ENCODE results near the gene TLE3.
A peak's percentile ranks its signal among the peaks of the same experiment; 100 is the strongest.
"Not testable (repeated sequence)": the region's sequence is repeated elsewhere in the genome, so short reads cannot be mapped to it uniquely, and the experiment has no call there.

Gene TLE3

DNA sequence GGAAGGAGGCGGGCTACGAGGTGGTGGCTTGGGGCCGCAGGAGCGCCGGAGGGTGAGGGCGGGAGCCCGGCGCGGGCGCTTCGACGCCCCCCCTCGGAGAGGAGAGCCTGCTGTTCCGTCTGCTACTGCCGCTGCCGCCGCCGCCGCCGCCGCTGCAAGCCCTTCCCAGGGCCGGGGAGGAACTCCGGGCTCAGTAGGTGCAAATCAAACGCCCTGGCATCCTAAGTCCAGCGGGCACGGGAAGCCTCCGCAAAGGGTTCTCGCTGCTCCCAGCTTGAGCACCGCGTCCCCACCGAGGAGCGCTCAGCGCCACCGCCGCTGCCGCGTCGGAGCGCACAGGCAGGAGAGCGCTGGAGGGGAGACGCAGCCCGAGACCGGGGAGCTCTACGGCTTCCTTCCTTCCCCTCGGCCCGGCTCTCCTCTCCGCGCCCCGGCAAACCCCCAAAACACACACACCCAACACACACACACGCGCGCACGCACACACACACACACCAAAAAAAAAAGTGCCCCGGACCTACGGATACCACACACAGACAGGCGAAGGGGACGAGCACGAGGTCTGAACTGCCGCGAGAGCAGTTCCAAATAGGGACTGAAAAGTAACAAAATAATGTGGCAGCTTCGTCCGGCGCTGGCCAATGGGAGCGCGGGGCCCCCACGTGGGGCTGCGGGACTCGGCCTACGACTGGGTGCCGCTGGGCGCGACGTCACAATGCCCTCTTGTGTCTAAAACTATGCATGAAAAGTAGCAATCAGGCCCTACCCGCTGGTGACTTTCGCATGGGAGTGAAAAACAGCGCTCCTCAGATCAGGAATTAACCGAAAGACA is at the start of gene TLE3:
TLE3 (minus strand) TSS at position 597 of the 832 bp plus-strand sequence. CDS start 1,119 bp downstream, outside the sequence.
- peak; percentile 85 for DNase-seq

- DNase-seq = no peak
Observed at GRCh38 chr15:70147178-70147760, 49.6 kb upstream of the TLE3 start.

GRCh38 chr15:70146771-70147170 is 49.1 kb upstream of the TLE3 start:
- DNase-seq = no peak

DNA sequence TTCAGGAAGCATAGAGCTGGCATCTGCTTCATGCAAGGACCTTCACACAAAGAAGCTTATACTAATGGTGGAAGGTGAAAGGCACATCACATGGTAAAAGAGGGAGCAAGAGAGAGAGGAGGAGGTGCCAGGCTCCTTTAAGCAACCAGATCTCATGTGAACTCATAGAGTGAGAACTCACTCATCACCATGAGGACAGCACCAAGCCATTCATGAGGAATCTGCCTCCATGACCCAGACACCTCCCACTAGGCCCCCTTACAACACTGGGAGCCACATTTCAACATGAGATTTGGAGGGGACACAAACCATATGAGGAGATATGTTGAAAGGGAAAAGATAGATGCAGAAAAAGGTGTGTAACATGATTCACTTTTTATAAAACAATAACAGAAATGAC is 48.4 kb upstream of the TLE3 start:
- DNase-seq = no peak

DNA sequence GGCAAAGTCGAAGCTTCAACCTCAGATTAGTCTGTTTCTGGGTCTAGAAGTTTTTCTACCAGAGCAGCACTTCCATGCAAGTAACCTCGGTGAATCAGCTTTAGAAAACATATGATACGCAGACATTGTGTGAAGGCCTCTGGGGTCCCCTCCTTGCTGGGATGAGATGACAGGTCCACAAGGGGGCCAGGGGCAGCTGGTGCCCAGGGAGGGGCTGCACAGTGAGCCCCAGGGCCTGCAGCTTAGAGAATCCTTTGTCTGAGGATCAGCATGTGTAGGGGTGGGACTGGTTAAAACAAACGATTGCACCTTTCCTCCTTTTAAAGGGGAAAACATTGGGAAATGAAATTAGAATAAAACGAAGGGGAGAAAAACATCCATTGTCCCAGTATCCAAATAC is 47.5 kb upstream of the TLE3 start:
- no peak for DNase-seq

- no peak for DNase-seq
Observed at GRCh38 chr15:70142322-70143191, 44.8 kb upstream of the TLE3 start.

DNA sequence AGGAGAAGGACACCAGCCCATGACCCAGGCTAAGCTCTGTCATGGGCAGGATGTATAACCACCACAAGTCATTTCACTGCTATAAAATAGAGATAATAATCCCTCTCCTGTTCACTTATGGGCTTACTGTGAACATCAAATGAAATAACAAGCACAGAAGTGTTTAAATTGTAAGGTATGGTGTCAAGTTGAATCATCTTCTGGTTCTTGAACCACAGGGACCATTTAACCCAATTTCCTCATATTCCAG is 44.3 kb upstream of the TLE3 start:
- no peak for DNase-seq

GRCh38 chr15:70141376-70142071 is 43.8 kb upstream of the TLE3 start:
- no peak for DNase-seq

- no peak for DNase-seq
Observed at GRCh38 chr15:70140543-70141375, 43.0 kb upstream of the TLE3 start.

DNA sequence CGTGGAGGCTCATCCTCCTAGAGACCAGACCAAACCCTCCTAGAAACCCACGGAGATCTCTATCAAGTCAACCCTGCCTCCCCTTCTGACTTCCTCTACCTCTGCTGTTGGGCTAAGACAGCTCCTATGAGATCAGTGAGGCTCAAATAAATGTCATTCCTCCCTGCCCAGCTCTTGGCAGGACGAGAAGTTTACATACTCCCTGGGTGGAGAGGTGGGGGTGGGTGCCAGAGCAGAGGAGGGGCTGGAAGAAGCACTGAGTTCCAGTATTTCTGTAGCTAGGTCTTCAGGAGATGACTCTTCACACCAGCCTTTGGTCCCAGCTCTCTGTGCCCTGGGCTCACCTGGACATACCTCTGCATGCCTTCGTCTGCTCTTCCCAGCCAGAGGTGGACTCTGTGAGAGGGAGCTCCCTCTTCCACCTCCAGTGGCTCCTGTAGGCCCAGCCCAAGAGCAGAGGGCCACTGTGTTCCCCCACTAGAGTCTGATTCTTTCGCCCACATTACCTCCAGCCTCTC is 42.4 kb upstream of the TLE3 start:
- no peak for DNase-seq

- no peak for DNase-seq
Observed at GRCh38 chr15:70137967-70138366, 40.2 kb upstream of the TLE3 start.

DNA sequence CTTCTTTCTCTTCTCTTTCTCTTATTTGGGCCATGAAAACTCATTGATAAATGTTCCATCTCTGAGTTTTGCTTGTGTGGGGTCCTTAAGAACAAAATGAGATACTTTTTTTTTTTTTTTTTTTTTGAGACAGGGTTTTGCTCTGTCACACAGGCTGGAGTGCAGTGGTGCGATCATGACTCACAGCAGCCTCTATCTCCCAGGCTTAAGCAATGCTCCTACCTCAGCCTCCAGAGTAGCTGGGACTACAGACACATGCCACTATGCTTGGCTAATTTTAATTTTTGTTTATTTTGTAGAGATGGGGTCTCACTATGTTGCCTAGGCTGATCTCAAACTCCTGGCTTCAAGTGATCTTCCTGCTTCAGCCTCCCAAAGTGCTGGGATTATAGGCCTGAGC is 39.3 kb upstream of the TLE3 start:
- not testable (repeated sequence) for DNase-seq

- no peak for DNase-seq
Observed at GRCh38 chr15:70133781-70134421, 36.2 kb upstream of the TLE3 start.

DNA sequence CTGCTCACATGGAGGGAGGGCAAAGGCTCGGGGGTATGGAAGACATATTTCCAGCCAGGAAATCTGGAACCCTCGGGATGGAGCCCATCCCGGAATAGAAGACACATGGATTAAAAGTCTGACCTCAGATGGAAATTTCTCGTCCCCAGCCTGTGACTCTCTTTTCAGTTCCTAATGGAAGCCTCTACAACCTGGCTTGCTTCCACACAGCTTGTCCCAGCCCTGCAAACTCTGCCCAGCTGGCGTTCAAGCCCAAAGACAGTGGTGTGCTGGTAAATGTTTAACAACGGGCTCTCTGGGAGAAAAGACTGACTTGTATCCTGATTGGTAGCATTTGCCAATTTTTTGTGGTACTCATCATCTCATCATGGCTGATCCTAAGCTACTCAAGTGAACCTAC is 35.6 kb upstream of the TLE3 start:
- DNase-seq = no peak

DNA sequence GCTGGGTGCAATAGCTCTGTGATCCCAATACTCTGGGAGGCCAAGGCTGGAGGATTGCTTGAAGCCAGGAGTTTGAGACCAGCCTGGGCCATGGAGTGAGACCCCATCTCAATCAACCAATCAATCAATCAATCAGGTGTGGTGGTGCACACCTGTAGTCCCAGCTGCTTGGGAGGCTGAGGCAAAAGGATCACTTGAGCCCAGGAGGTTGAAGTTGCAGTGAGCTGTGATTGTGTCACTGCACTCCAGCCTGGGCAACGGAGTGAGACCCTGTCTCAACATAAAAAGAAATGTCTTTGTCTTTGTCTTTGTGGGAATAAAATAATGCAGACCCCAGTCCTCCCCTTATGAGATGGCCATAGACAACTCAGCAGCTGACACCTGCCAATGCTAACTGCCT is 34.9 kb upstream of the TLE3 start:
- no peak for DNase-seq

DNA sequence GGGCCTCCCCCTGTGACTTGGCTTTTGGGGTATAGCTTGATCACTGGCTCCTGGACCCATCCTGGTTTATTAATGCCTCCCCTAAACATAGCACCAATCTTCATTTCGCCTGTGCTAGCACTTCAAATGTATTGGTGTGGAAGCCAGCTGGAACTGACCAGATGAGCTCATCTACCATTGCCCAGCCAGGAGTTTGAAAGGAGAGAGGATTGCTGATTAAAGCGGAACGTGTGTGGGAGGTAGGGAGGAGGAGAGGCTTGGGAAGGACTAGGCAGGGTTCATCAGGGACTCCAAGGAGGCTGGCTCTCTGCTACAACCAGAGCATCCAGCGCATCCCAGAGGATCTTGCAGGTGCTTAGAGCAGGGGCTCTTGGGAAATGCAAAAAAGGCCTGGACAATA is 34.4 kb upstream of the TLE3 start:
- DNase-seq = no peak

- no peak for DNase-seq
Observed at GRCh38 chr15:70128414-70129140, 30.9 kb upstream of the TLE3 start.

DNA sequence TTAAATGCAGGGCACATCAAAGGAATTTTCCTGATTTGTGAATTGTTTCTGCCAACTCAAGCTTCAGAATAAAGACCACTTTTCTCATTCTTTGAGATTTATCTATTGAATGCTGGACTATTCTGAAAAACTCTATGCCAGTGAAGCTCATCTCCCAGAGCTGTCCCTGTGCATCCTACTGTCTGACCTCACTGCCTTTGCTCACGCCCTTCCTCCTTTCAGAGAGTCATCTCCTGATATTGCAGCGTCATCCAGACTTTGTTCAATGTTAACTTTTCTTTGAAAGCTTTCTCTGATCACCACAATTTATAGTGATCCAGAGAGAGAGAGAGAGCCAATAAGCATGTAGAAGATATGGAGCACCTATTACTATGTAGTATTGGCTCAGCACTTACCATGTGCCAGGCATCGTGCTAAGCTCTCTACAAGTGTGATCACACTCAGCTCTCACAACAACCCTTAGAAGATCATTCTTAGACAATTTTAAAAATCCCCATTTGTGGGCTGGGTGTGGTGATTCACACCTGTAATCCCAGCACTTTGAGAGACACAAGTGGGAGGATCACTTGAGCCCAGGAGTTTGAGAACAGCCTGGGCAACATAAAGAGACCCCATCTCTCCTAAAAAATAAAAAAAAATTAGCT is 30.2 kb upstream of the TLE3 start:
- no peak for DNase-seq

- no peak for DNase-seq
Observed at GRCh38 chr15:70127288-70127746, 29.6 kb upstream of the TLE3 start.

DNA sequence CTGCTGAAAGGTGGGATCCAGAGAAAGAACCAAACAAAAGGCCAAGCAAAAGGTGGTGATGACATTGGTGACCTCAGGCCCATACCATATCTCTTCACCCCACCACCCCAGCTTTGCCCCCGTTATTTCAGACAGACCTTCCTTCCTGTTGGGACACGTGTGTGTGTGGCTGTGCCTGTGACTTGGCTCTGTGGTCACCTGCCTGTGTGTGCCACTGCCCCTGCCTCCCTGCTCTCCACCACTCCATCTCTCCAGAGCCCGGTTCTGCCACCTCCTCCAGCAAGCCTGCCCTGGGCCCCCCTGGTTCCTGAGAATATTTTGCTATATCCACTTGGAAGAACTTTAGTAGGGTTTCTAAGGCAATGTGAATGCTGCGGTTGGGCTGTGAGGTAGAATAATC is 28.6 kb upstream of the TLE3 start:
- DNase-seq = no peak

Measured in NCI-H510A (cell line).